Activated CD4-positive, CD25-positive, alpha-beta regulatory T cell treated with anti-CD3 and anti-CD28 coated beads, Interleukin-2, amount 50 U/mL, for 72 hours (primary cell): ENCODE results near the gene LIN37.
"Not testable (repeated sequence)": the region's sequence is repeated elsewhere in the genome, so short reads cannot be mapped to it uniquely, and the experiment has no call there.

ENCODE experiments used
- DNase-seq: peaks from one replicate; pipeline ENCODE4 v3.0.0; 2021

The LIN37 gene

DNA sequence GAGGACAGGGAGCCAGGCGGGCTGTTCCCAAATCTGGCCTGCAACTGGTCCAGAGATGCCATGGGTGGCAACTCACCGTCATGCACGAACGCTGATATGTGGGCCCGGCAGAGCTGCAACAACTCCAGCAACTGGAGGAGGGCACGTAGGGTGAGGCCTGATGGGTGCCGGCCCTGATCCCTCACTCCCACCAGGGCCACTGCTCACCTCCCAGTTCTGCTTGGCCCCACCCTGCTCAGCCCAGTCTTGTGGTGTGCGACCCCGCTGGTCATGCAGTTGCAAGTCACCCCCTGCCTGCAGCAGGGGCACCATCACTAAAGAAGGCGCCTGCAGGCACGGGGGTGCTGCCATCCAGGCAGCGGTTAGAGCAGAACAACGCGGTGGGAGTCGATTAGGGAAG lies 43.9 kb downstream of the LIN37 start:
- DNase-seq = no peak

- DNase-seq = no peak
Observed at GRCh38 chr19:35792888-35793287, 44.5 kb downstream of the LIN37 start.

DNA sequence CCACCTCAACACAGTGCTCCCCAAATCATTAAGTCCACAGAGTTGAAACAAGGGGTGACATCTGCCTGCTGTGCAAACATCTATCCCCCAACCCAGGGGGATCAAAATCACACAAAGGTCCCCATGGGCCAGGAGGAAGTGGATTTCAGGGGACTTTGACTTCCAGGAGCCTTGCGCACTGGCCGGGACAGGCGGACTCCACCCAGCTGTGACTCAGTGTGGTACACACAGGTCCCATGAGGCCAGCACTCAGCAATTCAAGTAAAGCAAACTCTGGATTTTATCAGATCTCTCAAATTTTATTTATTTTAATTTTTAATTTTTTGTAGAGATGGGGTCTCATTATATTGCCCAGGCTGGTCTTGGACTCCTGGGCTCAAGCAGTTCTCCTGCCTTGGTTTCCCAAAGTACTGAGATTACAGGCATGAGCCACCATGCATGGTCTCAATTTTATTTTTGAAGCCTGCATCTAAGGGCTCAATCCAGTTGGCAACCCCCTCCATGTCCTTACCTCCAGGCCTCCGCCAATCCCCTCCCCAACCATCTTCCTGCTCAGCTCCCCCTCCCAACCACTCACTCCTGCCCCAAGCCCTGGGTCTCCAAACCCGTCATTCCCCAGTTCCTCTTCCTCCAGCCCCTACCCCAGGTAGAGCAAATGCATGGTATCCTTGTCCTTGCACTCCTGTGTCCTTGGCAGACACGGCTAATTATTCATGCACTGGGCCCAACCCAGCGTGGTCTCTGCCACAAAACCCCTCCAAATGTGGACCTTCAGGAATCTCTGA lies 45.2 kb downstream of the LIN37 start:
- no peak for DNase-seq

- DNase-seq = not testable (repeated sequence)
Observed at GRCh38 chr19:35795564-35795963, 47.2 kb downstream of the LIN37 start.

DNA sequence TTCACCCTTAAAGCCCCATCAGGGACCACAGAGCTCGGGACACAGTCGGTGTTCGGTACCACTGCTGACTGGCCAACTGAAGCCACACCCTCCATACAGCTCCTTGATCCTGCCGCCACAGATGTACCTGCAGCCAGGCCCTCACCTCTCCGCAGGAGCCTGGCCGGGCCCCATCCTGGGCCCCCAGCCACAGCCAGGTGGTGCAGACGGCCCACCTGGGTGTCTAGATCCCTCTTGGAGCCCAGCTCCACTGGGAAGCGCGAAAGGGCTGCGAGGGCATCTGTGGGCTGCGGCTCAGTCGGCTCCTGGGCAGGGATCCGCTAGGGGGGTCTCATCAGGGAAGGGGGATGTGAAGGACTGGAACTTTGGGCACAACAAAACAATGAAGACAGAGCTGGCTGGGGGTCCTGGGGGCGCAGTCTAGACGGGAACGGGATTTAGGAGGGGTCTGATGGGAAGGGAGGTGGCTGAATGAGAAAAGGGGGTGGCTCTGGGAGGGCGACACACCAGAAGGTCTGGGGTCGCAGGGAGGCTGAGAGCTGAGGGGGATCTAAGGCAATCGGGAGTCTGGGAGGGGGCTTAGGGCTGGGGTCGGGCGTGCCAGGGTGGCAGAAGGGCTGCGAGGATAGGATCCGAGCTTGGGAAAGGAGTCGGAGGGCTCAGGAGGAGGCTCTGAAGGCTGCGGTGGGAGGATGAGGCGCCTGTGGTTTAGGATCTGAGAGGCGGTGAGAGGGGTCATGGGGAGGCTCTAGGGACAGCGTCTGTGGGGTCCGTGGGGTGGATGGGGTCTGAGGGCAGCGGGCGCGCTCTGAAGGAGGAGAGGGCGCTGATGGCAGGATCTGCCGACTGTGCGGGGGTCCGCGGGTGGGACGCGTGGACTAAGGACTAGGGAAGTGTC lies 48.5 kb downstream of the LIN37 start:
- DNase-seq = no peak

DNA sequence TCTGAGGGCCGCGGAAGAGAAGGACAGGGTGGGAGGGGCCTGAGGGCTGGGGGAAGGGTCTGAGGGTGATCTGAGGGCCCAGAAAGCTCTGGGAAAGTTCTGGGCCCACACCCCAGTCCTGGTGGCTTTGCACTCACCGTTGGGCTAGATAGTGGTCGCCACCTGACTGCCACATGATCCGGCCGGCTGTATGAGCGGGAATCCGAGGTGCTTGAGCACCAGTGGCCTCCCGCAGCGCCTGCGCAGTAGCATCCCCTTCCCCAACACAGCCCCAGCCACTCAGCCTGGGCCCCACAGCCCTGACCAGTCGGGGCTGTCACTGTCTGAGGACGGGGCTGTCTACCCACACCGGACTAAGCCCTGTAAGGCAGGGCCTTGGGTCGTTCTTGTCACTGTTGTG lies 49.3 kb downstream of the LIN37 start:
- DNase-seq = no peak

GRCh38 chr19:35801828-35802227 lies 53.5 kb downstream of the LIN37 start:
- no peak for DNase-seq
